CD4-positive, alpha-beta T cell (primary cell): ENCODE measurements around the gene TRERF1. TPM values are rescaled to one million over a fixed set of nuclear protein-coding genes. Genes with fewer than 3 reads are reported as not detected.

ENCODE experiments used
- ATAC-seq: fragments of 200-7000 bp; cut with Tn5 transposase; one replicate; pipeline ENCODE4 v1.10.0; 2022; ENCODE audit warnings: mild to moderate bottlenecking; ENCODE audit not compliant: poor library complexity
- CTCF ChIA-PET: fragments of 350-600 bp; sonication (Branson Sonifier 250); formaldehyde crosslinking; loops from one replicate; lab custom pipeline; 2021; ENCODE audit warnings: antibody characterized with exemption, inconsistent platforms; lab: Charles Lee
- POLR2A ChIA-PET: fragments of 350-600 bp; sonication (Branson Sonifier 250); formaldehyde crosslinking; loops from one replicate; lab custom pipeline; 2021; ENCODE audit warnings: antibody characterized with exemption, inconsistent platforms; lab: Charles Lee
- DNase-seq, 14 experiments: peaks; one replicate each; pipeline ENCODE4 v3.0.0-alpha.2; 2013 to 2020; ENCODE audit warnings: mixed read lengths in 2 of 14
- H3K27ac ChIP-seq, 2 donors: one replicate each; pipeline versions ENCODE4 v1.5.1 to v1.7.0; 2013; ENCODE audit warnings: low read length in 2 of 2, low read depth in 1 of 2, mild to moderate bottlenecking in 1 of 2
- H3K27me3 ChIP-seq, 2 experiments: 1 replicate in 1 of 2; 2 replicates in 1 of 2; pipeline versions ENCODE4 v1.6.1 to v1.7.0; 2013; ENCODE audit warnings: low read length in 2 of 2, control low read depth in 1 of 2, mild to moderate bottlenecking in 1 of 2, moderate library complexity in 1 of 2; ENCODE audit not compliant: insufficient read depth in 2 of 2, control insufficient read depth in 1 of 2
- H3K36me3 ChIP-seq: one replicate; pipeline ENCODE4 v1.6.1; 2013; ENCODE audit warnings: low read length, control low read depth; ENCODE audit not compliant: insufficient read depth
- H3K4me1 ChIP-seq: one replicate; pipeline ENCODE4 v1.6.1; 2013; ENCODE audit warnings: low read length, control low read depth; ENCODE audit not compliant: insufficient read depth
- H3K4me3 ChIP-seq: one replicate; pipeline ENCODE4 v1.5.1; 2013; ENCODE audit warnings: mild to moderate bottlenecking, low read length, moderate library complexity
- H3K9me3 ChIP-seq, 2 experiments: 1 replicate in 1 of 2; 2 replicates in 1 of 2; pipeline versions ENCODE4 v1.6.1 to v1.7.0; 2013; ENCODE audit warnings: low read length in 2 of 2, mild to moderate bottlenecking in 2 of 2, control low read depth in 1 of 2, moderate library complexity in 1 of 2; ENCODE audit not compliant: control insufficient read depth in 1 of 2, insufficient read depth in 1 of 2
- H3K27ac Mint-ChIP-seq: one replicate; pipeline ENCODE4 v1.8.0; 2020; ENCODE audit warnings: mixed read lengths
- H3K27me3 Mint-ChIP-seq: one replicate; pipeline ENCODE4 v1.8.0; 2021; ENCODE audit warnings: mixed read lengths
- H3K36me3 Mint-ChIP-seq: one replicate; pipeline ENCODE4 v1.8.0; 2021; ENCODE audit warnings: low read depth, mixed read lengths
- H3K4me1 Mint-ChIP-seq: one replicate; pipeline ENCODE4 v1.8.0; 2021; ENCODE audit warnings: low read depth, mixed read lengths
- H3K4me3 Mint-ChIP-seq: one replicate; pipeline ENCODE4 v1.8.0; 2020; ENCODE audit warnings: mild to moderate bottlenecking, mixed read lengths
- H3K9me3 Mint-ChIP-seq: one replicate; pipeline ENCODE4 v1.8.0; 2020; ENCODE audit warnings: mixed read lengths
- intact Hi-C, 2 experiments: fragments of 100-400 bp; cut with DNase I in 1 of 2; cut with micrococcal nuclease in 1 of 2; formaldehyde crosslinking; loops; one replicate each; pipeline versions ENCODE4 v1.15.1 to v1.9.0; 2023 to 2025; cut with DNase I, micrococcal nuclease
- total RNA-seq, 174 experiments: library from RNA in 2 of 174; stranded (reverse) in 2 of 174; gene quantifications; one replicate each; pipeline ENCODE4 v1.2.3 and lab custom pipeline; 2021 to 2026
- TF ChIP-seq, protein P1 (sequence below): fragments of 200-600 bp; IDR thresholded peaks from one replicate; pipeline ENCODE4 v1.8.0; 2022; ENCODE audit warnings: antibody characterized with exemption, mild to moderate bottlenecking

The TRERF1 gene
- total RNA-seq, 2 experiments from 2014 or later, result 31.0 to 31.7 TPM

DNA sequence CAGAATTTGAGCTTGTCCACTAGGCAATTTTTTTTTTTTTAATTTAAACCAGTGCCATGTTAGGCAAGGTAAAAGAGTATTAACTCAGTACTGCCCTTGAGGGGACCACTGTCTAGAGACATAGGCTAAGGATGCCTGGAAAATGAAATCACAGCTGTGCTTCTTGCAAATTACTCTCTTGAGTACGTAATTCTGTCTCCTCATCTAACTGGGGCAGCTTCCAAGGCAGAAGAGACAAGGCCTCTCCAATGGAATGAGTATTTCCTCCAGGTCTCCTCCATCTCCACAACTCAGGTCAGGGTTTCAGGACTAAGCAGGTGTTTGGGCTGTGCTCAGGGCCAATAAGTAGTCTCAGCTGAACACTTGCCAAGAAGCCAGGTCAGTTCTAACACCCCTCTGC lies 200.2 kb downstream of the TRERF1 start:
- peaks cover 97% of the 10 kb centered on the region for H3K36me3 Mint-ChIP-seq
- no peak overlapping the region for H3K4me3 Mint-ChIP-seq
- no peak overlapping the region for H3K4me3 ChIP-seq
- H3K9me3 Mint-ChIP-seq, result no peaks in the 10 kb centered on the region
- H3K9me3 ChIP-seq, result no peaks in the 10 kb centered on the region
- no peaks in the 10 kb centered on the region for H3K27me3 Mint-ChIP-seq
- no peaks in the 10 kb centered on the region for H3K4me1 ChIP-seq
- DNase-seq (no peak), ATAC-seq (no peak)
- intact Hi-C loops, result no loop called here
- TF ChIP-seq, protein P1, sequence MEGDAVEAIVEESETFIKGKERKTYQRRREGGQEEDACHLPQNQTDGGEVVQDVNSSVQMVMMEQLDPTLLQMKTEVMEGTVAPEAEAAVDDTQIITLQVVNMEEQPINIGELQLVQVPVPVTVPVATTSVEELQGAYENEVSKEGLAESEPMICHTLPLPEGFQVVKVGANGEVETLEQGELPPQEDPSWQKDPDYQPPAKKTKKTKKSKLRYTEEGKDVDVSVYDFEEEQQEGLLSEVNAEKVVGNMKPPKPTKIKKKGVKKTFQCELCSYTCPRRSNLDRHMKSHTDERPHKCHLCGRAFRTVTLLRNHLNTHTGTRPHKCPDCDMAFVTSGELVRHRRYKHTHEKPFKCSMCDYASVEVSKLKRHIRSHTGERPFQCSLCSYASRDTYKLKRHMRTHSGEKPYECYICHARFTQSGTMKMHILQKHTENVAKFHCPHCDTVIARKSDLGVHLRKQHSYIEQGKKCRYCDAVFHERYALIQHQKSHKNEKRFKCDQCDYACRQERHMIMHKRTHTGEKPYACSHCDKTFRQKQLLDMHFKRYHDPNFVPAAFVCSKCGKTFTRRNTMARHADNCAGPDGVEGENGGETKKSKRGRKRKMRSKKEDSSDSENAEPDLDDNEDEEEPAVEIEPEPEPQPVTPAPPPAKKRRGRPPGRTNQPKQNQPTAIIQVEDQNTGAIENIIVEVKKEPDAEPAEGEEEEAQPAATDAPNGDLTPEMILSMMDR, result no peak
- peaks cover 68% of the 10 kb centered on the region for H3K36me3 ChIP-seq
- POLR2A ChIA-PET, result interaction anchor here (0.6 kb wide), 1 partner anchor 338 kb away, joined by 5 read pairs; no protein-coding TSS in a partner anchor
- CTCF ChIA-PET, result no interaction called here
- no peaks in the 10 kb centered on the region for H3K4me1 Mint-ChIP-seq
- H3K27ac Mint-ChIP-seq, result no peak overlapping the region
- no peak overlapping the region for H3K27ac ChIP-seq
- H3K27me3 ChIP-seq, result no peaks in the 10 kb centered on the region

DNA sequence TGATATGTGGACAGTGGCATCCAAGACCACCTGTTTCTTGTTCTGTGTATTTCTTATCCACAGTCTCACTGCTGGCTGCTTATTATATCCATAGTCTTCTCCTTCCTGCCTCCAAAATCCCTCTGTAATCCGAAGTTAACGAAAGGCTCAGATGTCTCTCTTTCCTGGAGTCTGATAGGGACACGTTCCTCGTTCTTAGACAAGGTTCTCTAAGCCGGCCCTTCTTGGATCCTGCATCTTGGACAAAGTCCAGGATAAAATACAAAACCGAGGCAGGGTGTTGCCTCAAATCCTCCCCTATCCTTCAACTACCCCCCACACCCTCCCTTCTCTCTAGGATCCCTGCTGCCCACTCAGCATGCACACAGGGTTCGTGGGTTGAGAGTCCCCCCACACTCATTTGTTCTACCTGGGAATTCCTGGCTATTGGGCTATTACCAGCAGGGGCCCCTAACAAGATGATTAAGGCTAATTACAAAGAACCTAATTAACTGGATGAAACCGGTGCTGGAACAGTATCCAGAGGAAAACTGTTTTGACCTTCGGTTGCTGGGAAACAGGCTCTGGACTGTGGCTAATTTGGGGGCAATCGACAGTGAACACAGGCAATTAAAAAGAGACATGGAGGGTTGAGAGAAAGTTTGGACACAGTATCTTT lies 201.3 kb downstream of the TRERF1 start:
- DNase-seq, result no peak
- no peak overlapping the region for H3K27ac ChIP-seq
- H3K36me3 ChIP-seq, result peaks cover 73% of the 10 kb centered on the region
- H3K4me1 ChIP-seq, result no peaks in the 10 kb centered on the region
- no peak for ATAC-seq
- H3K4me1 Mint-ChIP-seq, result no peaks in the 10 kb centered on the region
- no peaks in the 10 kb centered on the region for H3K9me3 ChIP-seq
- no peaks in the 10 kb centered on the region for H3K27me3 ChIP-seq
- ChIA-PET POLR2A (no interaction called here), CTCF (no interaction called here)
- TF ChIP-seq, protein P1, result no peak
- no peak overlapping the region for H3K4me3 Mint-ChIP-seq
- intact Hi-C loops, result no loop called here
- H3K36me3 Mint-ChIP-seq, result peaks cover 95% of the 10 kb centered on the region
- H3K4me3 ChIP-seq, result no peak overlapping the region
- H3K27ac Mint-ChIP-seq, result no peak overlapping the region
- H3K9me3 Mint-ChIP-seq, result no peaks in the 10 kb centered on the region
- no peaks in the 10 kb centered on the region for H3K27me3 Mint-ChIP-seq

GRCh38 chr6:42249279-42249678 lies 202.4 kb downstream of the TRERF1 start:
- Histone ChIP-seq H3K27ac (no peak overlapping the region), H3K27me3 (no peaks in the 10 kb centered on the region), H3K9me3 (no peaks in the 10 kb centered on the region), H3K4me1 (no peaks in the 10 kb centered on the region), H3K4me3 (no peak overlapping the region), H3K36me3 (peaks cover 71% of the 10 kb centered on the region)
- Mint-ChIP-seq H3K4me3 (no peak overlapping the region), H3K27me3 (no peaks in the 10 kb centered on the region), H3K36me3 (peaks cover 95% of the 10 kb centered on the region), H3K9me3 (no peaks in the 10 kb centered on the region), H3K27ac (no peak overlapping the region), H3K4me1 (no peaks in the 10 kb centered on the region)
- TF ChIP-seq, protein P1, result no peak
- ChIA-PET POLR2A (no interaction called here), CTCF (no interaction called here)
- ATAC-seq, result no peak
- DNase-seq, result no peak
- intact Hi-C loops, result no loop called here
